Measurements from ENCODE around the gene ACBD6.
A peak's percentile ranks its signal among the peaks of the same experiment; 100 is the strongest.

The ACBD6 gene

DNA sequence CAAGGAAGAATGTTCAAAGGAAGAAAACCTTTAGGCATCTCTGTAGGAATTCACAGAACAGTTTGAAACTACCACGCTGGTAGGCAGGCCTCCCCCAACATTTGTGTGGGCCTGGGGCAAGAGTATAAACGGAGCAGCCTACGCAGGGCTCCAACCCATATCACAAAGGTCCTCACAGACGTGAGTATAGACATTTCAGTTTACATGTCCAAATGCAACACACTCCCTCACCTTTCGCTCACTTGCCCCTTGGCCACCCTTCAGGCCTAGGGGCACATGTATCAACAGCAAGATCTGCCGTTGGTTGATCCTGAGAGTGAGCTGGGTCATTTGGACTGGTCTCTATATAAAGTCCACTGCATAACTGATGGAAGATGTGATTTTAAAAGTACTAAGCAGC lies 133.3 kb downstream of the ACBD6 start:
- Histone ChIP-seq H3K27ac (ENCODE audit: low read depth, low read length) (no peak overlapping the region), H3K9me2 (replicated peaks; ENCODE audit: control insufficient read depth, low read length) (no peaks in the 10 kb centered on the region), H3K79me2 (ENCODE audit: control insufficient read depth, low read length) (no peaks in the 10 kb centered on the region), H3K4me2 (ENCODE audit: low read length) (no peak overlapping the region), H3K36me3 (ENCODE audit: control insufficient read depth, low read length) (no peaks in the 10 kb centered on the region; the same call in 1 of the 2 replicates), H3K27me3 (ENCODE audit: control insufficient read depth, low read length) (no peaks in the 10 kb centered on the region), H4K20me1 (ENCODE audit: control insufficient read depth, insufficient read depth, low read depth, low read length) (no peaks in the 10 kb centered on the region), H3F3A (ENCODE audit: control insufficient read depth, insufficient read depth) (no peaks in the 10 kb centered on the region; the same call in 1 of the 2 replicates), H3K4me3 (ENCODE audit: low read length) (no peak overlapping the region), H3K4me1 (ENCODE audit: control insufficient read depth, low read length) (no peaks in the 10 kb centered on the region), H3K9me3 (ENCODE audit: control insufficient read depth, insufficient read depth, low read length) (no peaks in the 10 kb centered on the region)
- TF ChIP-seq EZH2phosphoT487 (IDR thresholded peaks at IDR 0.05; ENCODE audit: borderline replicate concordance, low read length) (no peak), CTCF (IDR thresholded peaks at IDR 0.05; ENCODE audit: low read depth, low read length, poor library complexity, severe bottlenecking) (no peak)

GRCh38 chr1:180366371-180367068 lies 135.9 kb downstream of the ACBD6 start:
- no peak overlapping the region for H3K4me2 ChIP-seq (ENCODE audit: low read length)

GRCh38 chr1:180365039-180365438 lies 137.3 kb downstream of the ACBD6 start:
- Histone ChIP-seq H3K36me3 (ENCODE audit: control insufficient read depth, low read length) (no peaks in the 10 kb centered on the region), H3K27ac (ENCODE audit: low read depth, low read length) (no peak overlapping the region), H3K4me1 (ENCODE audit: control insufficient read depth, low read length) (peaks cover 13% of the 10 kb centered on the region), H3K9me3 (ENCODE audit: control insufficient read depth, insufficient read depth, low read length) (no peaks in the 10 kb centered on the region), H3K9me2 (replicated peaks; ENCODE audit: control insufficient read depth, low read length) (no peaks in the 10 kb centered on the region), H3K27me3 (ENCODE audit: control insufficient read depth, low read length) (no peaks in the 10 kb centered on the region), H3F3A (ENCODE audit: control insufficient read depth, insufficient read depth) (no peaks in the 10 kb centered on the region; the same call in 1 of the 2 replicates), H3K4me2 (ENCODE audit: low read length) (no peak overlapping the region), H3K4me3 (ENCODE audit: low read length) (no peak overlapping the region), H3K79me2 (ENCODE audit: control insufficient read depth, low read length) (no peaks in the 10 kb centered on the region), H4K20me1 (ENCODE audit: control insufficient read depth, insufficient read depth, low read depth, low read length) (no peaks in the 10 kb centered on the region)
- no peak for TF ChIP-seq EZH2phosphoT487 (IDR thresholded peaks at IDR 0.05; ENCODE audit: borderline replicate concordance, low read length)
- TF ChIP-seq CTCF (IDR thresholded peaks at IDR 0.05; ENCODE audit: low read depth, low read length, poor library complexity, severe bottlenecking), result peak; percentile 30

More at GRCh38 chr1:180366371-180367068, 135.9 kb downstream of the ACBD6 start:
- Histone ChIP-seq H3K36me3 (ENCODE audit: control insufficient read depth, low read length) (no peaks in the 10 kb centered on the region; the same call in 1 of the 2 replicates), H3F3A (ENCODE audit: control insufficient read depth, insufficient read depth) (no peaks in the 10 kb centered on the region; the same call in 1 of the 2 replicates), H3K4me3 (ENCODE audit: low read length) (no peak overlapping the region), H3K27ac (ENCODE audit: low read depth, low read length) (no peak overlapping the region), H4K20me1 (ENCODE audit: control insufficient read depth, insufficient read depth, low read depth, low read length) (no peaks in the 10 kb centered on the region), H3K4me1 (ENCODE audit: control insufficient read depth, low read length) (peaks cover 13% of the 10 kb centered on the region), H3K9me2 (replicated peaks; ENCODE audit: control insufficient read depth, low read length) (no peaks in the 10 kb centered on the region), H3K9me3 (ENCODE audit: control insufficient read depth, insufficient read depth, low read length) (no peaks in the 10 kb centered on the region), H3K27me3 (ENCODE audit: control insufficient read depth, low read length) (no peaks in the 10 kb centered on the region), H3K79me2 (ENCODE audit: control insufficient read depth, low read length) (no peaks in the 10 kb centered on the region)
- no peak for TF ChIP-seq CTCF (IDR thresholded peaks at IDR 0.05; ENCODE audit: low read depth, low read length, poor library complexity, severe bottlenecking)
- TF ChIP-seq EZH2phosphoT487 (IDR thresholded peaks at IDR 0.05; ENCODE audit: borderline replicate concordance, low read length), result no peak

Data from DOHH2 (cell line).